GM19240 (cell line): ENCODE measurements around the gene CCND3.

Experiments
- DNase-seq: peaks from one replicate; pipeline ENCODE4 v3.0.0; 2011; ENCODE audit warnings: low spot score; ENCODE audit not compliant: insufficient read length

CCND3 gene

DNA sequence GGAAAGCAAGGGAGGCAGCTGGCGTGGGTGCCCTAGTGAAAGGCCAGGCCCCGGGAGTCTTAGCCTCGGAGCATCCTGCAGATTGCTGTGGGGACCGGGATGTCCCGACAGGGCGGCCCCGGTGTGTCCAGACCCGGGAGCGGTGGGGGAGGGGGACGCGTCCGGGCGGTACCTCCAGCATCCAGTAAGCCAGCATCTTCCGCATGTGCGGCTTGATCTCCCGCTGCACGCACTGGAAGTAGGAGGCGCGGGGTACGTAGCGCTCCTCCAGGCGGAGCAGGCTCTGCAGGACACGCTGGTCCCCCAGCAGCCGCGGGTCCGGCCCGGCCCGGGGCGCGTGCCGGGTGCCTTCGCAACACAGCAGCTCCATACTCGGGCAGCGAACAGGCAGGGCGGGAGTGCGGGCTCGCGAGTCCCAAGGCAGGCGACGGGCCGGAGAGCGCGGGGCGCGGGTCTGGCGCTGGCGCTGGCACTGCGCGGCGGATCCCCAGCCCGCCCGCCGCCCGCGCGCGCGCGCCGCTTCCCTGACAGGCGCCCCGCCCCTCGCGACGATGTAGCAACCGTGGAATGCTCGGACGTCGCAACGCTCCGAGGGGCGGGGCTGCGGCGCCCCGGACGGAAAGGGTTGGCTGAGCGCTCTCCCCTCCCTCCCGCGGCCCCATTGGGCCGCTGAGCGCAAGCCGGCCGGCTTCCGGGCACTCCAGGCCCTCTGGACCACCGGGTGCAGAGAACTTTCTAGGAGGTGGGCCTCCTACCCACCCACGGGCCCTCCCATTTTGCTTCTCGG, at the start of gene CCND3:
TSS of gene CCND3 (minus strand) at position 529 of the 787 bp plus-strand sequence. CDS start at position 370, 159 bp downstream.
- peak; percentile 78 for DNase-seq

DNA sequence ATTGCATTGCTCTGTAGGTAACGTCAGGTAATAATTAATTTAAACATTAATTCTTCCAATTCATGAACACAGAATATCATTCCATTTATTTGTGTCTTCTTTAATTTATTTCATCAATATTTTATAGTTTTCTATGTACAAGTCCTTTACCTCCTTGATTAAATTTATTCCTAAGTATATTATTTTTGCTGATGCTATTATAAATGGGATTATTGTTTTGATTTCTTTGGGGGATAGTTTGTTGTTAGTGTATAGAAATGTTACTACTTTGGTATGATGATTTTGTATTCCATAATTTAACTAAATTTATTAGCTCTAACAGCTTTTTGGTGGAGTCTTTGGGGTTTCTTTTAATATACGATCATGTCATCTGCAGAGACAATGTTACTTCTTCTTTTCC, 44.7 kb upstream of the CCND3 start:
- DNase-seq, result no peak

DNA sequence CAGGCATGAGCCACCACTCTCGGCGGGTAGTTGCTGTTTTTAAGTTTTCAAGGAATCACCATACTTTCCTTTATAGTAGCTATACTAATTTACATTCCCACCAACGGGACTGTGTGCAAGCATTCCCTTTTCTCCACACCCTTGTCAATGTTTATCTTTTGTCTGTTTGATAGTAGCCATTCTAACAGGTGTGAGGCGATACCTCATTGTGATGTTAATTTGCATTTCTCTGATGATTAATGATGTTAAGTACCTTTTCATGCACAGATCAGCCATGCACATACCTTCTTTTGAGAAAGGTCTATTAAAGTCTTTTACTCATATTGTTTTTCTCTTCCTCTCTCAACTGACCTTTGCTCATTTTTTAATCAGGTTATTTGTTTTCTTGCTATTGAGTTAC, 43.0 kb upstream of the CCND3 start:
- DNase-seq, result no peak

DNA sequence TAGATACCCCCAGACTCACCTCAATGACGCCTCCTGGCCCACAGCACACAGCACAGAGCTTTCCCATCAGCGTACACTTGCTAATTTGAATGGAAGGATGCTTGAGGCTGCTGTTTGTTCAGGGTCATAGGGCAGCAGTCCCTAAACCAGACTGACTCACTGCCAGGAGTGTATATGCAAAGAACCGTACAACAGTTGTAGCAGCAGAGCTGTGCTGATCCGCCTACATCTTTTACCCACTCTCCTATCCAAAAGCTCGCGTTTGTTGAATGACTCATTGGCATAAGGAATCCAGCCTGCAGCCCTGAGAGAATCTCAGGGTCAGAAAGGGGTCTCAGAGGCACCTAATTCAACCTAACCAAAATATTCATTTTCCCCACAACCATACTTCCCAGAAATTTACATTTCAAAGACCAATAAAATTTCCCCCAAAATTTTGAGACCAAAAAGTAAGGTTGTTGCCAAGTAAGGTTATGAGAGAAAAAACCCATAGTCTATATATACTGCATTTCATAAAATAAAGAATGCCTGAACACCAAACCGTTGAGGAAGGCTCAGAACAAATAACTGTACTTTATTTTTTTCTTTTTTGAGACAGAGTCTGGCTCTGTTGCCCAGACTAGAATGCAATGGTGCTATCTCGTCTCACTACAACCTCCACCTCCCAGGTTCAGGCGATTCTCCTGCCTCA, 35.3 kb upstream of the CCND3 start:
- no peak for DNase-seq

DNA sequence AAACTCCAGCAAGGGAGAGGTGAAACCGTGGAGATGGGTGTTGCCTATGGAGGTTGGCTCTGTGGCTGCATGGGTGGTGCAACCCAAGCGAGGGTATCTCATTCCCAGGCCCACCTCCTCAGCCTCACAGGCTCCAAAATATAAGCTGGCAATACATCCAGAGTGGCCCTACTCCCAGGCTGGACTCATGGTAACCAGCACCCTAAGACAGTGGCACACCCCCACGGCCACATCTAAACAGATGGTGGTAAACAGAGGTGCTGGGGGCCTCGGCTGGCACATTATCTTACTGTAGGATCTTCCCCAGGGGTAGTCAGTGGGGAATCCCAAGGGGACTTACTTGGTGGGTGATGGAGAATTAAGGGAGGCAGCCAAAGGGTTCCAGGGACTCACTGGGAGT, 33.7 kb upstream of the CCND3 start:
- no peak for DNase-seq

DNA sequence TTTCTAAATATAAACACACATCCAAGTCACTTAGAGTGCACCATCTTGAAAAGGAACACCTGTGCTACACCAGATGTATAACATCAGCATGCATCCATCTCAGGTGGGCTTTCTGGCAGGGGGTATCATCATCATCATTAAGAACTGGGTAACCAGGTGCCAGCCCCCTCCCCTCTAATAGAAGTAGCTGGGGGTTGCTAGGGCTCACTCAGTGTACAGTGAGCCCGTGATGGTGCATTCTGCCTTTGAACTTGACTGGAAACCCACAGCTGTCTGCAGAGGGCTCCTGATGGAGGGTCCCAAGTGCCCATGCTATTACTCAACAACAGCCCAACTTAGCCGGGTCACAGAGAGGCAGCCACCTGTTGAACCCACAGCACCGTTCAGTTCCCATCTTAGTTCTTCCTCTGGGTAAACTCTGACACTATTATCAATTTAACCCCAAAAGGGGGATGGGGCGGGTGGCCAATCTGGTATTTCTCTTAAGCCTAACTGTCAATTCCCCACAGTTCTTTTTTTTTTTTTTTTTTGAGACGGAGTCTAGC, 32.7 kb upstream of the CCND3 start:
- DNase-seq, result no peak

DNA sequence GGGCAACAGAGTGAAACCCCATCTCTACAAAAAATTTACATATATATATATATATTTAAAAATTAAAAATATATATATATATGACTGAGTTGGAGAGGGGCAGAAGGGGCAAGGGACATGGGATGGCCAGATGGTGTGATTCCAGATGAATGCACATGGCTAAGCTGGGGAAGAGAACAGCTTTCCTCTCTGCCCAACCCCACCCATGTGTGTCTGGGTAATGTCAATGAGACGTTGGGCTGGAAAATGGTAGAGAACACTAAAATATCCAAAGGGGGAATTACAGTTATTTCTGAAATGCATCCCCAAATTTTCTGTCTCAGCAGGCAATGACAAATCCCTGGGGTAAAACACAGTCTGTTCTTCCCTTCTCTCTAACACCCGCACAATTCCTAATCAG, 31.2 kb upstream of the CCND3 start:
- no peak for DNase-seq

DNA sequence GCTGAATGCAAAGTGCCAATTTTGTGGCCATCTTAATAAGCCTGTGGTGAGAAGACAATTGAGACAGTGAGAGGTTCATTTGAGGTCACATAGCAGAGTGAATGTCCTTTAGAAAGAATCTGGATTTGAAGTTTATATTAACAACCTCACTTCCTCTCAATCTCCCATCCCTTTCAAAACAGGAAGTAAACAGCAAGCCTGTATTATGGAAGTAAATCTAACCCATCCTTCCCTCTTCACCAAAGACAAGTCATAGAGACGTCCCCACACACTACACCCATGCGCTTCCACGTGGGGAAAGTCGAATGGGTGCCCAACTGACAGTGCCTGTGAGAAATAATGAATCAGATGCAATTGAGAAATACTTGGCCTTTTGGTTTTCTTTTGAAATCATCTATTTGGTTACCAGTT, 28.8 kb upstream of the CCND3 start:
- DNase-seq, result no peak

DNA sequence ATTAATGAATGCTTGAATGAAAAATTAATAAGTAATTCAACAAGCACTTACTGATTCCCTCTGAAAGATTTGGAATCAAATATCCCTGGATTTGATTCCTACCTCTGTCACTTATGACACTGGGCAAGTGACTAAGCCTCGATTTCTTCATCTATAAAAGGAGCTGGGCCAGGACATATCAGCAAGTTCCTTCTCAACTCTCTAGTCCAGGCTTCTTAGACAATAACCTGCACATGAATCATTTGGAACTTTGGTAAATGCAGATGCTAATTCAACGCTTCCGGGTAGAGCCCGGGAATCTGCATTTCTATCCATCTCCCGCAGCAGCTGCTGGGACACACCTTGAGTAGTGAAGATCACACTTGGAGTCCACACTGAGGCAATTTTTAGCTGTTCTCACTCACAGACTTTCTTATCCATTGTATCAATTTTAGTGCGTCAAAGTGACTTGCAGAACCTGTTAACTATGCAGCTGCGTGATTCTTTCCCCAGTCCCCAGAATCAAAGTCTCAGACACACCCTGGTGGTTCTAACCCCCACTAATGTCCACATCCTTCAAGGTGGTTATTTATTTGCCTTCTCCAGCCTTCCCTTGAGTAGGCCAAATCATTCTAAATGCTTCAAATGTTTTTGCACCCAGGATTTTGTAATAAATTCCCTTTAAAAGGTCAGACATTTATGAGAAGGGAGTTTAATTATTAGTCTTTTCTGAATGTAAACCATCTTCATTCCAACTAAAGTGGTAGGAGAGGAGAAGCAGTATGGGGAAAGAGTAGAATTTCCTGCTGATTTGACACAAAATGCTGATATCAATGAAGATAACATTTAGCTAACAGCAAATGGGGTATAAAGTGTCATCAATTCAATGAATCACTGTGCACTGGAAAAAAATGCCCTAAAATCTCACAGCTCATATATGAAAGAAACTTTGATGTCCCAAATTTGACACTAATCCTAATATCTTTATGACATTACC, 26.0 kb upstream of the CCND3 start:
- no peak for DNase-seq

DNA sequence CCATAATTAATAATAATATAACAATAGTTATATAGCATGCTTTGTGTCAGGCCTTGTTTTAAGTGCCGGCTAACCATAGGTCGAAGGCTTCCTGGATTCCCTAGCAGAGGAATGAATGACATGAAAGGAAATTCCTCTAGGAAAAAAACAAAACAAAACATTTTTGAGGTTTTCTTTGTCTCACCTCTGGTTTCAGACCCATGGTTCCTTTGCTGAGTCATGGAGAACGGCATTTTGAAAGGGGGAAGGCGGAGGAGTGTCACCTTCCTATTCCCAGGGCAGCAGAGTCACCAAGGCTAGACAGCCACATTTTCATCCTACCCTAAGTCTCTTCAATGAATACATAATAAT, 25.3 kb upstream of the CCND3 start:
- DNase-seq, result no peak

DNA sequence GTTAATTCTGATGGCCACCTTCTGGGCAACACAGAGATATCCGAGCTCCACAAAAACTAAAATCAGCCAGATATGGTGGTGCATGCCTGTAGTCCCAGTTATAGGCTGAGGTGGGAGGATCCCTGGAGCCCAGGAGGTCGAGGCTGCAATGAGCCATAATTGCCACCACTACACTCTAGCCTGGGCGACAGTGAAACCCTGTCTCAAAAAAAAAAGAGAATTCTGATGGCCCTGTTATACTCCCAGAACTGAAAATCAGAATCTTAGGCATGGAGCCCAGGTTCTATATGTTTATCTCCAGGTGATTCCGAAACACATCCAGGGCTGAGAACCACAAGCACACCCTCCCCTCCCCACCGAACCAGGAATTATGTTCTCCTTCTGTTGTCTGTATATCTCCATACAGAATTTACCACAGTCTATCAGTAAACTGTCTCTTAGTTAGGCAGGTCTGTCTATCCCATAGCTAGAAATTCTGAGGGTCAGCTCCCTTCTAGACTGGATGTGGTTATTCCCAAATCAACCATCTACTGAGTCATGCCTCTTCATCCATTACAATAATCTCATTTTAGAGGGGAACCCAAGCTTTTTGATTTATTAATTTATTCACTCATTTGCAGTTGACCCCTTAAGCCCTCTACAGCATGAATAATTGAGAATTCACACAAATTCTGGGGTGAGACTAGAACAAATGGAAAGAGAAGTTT, 24.8 kb upstream of the CCND3 start:
- no peak for DNase-seq

DNA sequence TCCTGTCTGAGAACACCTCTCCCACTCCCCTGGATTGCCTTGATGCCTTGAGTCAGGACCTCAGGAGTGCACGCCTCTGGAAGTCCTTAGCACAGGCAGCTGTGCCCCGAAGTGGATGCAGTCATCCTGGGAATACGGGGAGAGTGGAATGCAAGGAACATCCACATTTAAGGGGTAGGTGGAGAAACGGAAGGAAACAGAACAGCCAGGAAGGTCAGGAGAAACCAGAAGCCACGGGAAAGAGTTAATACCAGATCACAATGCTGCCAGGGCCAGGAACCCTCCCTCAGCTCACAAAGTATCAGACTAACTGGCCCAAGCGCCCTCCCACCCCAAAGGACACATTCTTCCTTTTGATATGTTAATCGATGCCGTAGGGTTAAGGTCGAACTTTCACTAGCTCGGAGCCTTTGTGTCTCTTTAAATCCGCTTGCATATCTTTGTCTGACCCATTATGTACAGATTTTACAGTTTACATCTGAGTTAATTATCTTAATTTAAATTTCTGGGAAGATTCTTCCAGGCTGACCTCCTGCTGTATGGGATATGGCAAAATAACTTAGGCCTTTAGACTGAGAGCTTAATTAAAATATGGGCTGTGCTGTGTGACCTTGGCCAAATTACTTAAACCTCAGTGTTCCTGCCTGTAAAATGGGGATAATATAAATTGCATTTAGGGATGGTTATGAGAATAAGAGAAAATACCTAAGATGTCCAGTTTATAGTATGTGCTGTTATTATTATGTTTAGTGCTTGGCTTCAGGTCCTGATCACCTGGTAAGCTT, 24.0 kb upstream of the CCND3 start:
- no peak for DNase-seq

DNA sequence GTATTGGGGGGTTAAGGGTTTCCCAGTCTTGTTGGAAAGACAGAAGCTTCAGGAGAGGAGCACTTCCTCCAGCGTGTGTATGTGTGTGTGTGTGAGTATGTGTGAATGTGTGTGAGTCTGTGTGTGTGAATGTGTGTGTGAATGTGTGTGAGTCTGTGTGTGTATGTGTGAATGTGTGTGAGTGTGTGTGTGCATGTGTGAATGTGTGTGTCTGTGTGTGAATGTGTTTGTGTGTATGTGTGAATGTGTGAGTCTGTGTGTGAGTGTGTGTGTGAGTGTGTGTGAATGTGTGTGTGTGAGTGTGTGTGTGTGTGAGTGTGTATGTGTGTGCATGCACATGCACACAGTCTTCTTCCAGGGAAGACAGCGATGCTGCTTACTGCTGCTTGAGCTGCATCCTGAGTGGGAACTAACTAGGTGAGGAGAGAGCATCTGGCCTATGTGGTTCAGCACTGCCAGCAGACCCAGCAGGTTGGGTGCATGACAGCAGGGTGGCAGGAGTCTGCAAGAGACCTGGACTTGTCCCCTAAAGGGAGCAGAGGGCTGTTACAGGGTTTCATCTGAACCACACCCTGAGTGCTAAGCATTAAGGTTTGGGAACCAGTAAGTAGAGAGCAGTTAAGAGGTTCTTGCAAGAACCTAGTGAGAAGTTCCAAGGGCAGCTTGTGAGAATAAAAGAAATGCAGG, 22.7 kb upstream of the CCND3 start:
- DNase-seq, result no peak

DNA sequence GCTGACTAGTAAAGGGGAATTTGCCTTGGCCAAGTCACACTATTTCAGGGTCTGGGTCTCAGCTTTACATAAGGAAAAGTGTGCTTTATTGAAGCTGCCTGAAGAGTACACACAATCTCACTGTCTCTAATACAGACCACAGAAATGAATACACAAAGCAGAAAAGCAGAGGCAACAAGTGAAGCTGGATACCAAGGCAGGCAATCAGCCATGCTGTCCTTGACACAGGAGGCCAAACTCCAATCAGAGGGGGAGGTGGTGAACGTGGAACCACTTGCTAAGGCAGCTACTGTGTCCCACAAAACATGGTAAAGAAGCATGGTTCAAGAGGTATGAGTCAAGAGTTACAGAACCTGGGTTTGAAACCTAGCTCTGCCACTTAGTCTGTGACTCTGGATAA, 21.8 kb upstream of the CCND3 start:
- no peak for DNase-seq

DNA sequence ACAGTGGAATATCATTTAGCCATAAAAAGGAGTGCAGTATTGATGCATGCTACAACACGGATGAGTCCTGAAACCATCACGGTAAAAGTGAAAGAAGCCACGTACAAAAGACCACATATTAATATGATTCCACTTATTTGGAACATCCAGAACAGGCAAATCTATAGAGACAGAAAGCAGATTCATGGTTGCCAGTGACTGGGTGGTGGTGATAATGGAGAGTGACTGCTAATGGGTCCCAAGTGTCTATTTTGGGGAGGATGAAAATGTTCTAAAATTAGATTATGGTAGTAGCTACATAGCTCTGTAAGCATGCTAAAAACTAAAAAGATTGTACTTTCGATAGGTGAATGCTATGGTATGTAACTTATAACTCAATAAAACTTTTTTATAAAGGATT, 18.4 kb upstream of the CCND3 start:
- no peak for DNase-seq

DNA sequence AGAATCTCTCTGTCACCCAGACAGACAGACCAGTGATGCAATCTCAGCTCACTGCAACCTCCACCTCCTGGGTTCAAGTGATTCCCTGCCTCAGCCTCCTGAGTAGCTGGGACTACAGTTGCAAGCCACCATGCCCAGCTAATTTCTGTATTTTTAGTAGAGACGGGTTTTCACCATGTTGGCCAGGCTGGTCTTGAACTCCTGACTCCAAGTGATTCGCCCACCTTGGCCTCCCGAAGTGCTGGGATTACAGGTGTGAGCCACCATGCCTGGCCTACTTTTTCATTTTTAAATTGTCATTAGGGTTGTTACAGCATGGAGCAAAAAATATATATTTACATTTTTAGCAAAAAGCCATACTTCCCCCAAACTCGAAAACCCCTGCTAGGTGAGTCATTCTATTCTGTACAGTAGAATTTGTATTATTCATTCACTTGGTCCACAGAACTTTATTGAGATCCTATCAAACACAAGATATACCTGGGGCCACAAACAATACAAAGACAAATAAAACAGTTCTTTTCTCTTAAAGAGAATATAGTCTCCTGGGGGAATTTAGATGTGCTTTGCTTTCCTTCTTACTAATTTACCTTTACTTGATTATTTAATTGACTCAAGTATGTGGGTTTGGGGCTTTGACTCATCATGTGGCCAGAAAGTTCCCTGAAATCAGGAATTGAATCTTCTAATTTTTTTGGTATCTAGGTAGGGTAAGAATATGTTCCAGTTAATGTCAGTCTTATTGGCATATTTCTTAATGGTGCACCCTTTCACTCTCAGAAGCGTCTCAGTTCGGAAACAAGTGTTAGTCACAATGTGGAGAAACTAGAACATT, 16.6 kb upstream of the CCND3 start:
- DNase-seq, result no peak

DNA sequence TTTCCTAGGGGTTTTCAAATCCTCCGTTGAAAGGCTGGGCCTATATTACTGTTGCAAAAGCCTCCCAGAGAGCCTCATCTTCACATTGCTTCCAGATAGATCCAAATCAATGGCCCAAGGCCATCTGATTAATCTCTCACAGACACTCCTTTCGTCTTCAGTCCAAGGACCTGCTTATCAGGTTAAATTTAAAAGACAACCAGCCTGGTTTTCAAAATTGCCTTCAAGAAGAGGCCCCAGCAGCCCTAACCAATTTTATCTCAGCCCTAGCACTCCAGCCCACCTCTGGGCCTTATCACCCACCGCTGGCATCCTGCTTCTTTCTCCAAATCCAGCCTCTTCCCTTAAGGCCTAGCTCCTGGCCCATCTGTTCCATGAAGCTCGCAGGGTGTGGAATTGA, 15.5 kb upstream of the CCND3 start:
- no peak for DNase-seq

DNA sequence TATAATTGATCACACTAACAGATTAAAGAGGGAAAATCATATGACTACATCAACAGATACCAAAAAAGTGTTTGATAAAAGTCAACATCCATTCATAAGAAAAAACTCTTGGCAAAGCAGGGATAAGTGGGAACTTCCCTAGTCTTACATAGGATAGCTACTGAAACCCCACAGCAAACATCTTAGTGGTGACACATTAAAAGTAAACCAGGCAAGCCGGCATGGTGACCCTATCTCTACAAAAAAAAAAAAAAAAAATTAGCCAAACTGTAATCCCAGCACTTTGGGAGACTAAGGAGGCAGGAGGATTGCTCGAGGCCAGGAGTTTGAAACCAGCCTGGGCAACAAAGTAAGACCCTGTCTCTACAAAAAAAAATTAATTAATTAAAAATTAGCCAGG, 13.8 kb upstream of the CCND3 start:
- no peak for DNase-seq

DNA sequence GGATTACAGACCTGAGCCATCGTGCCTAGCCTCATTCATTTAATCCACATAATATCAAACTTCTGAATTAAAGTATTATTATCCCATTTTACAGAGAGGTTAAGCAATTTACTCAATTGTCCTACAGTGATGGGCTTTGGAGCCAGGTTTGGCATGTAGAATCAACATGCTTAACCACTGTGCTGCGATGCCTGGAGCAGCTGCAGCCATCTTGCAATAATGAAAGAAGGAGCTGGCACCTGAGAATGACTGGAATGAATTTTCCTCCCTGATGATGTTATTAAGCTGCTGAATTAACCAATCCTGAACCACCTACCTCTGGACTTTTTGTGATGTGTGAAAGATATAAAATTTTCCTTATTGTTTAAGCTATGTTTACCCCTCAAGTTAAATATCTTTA, 13.1 kb upstream of the CCND3 start:
- DNase-seq, result no peak
